Parathyroid adenoma (tissue), 2 donors: ENCODE results near the gene CEP76.

Experiments
- H2AFZ ChIP-seq: fragments of 300-600 bp; sonication (generic); one replicate; pipeline ENCODE4 v1.7.0; 2017; ENCODE audit warnings: antibody characterized with exemption, mild to moderate bottlenecking
- H3K27ac ChIP-seq: fragments of 300-600 bp; sonication (generic); one replicate; pipeline ENCODE4 v1.7.0; 2017
- H3K27me3 ChIP-seq: fragments of 300-600 bp; sonication (generic); one replicate; pipeline ENCODE4 v1.7.0; 2017; ENCODE audit warnings: low read length; ENCODE audit not compliant: control insufficient read depth, insufficient read depth
- H3K36me3 ChIP-seq: fragments of 300-600 bp; sonication (generic); one replicate; pipeline ENCODE4 v1.7.0; 2017; ENCODE audit warnings: low read length; ENCODE audit not compliant: control insufficient read depth, insufficient read depth
- H3K4me1 ChIP-seq: fragments of 300-600 bp; sonication (generic); one replicate; pipeline ENCODE4 v1.7.0; 2017; ENCODE audit warnings: control low read depth
- H3K4me2 ChIP-seq: fragments of 300-600 bp; sonication (generic); one replicate; pipeline ENCODE4 v1.7.0; 2017; ENCODE audit warnings: low read length
- H3K4me3 ChIP-seq: fragments of 300-600 bp; sonication (generic); one replicate; pipeline ENCODE4 v1.7.0; 2017; ENCODE audit warnings: low read depth, low read length
- H3K79me2 ChIP-seq: fragments of 300-600 bp; sonication (generic); one replicate; pipeline ENCODE4 v1.7.0; 2017; ENCODE audit warnings: control low read depth
- H3K9ac ChIP-seq: fragments of 300-600 bp; sonication (generic); one replicate; pipeline ENCODE4 v1.7.0; 2017; ENCODE audit warnings: mild to moderate bottlenecking
- H3K9me3 ChIP-seq: fragments of 300-600 bp; sonication (generic); one replicate; pipeline ENCODE4 v1.7.0; 2017; ENCODE audit warnings: low read length; ENCODE audit not compliant: control insufficient read depth
- TF ChIP-seq, protein P1 (sequence below): fragments of 300-600 bp; sonication (generic); IDR thresholded peaks from one replicate; pipeline ENCODE4 v1.7.0; 2017; ENCODE audit warnings: antibody characterized with exemption, mild to moderate bottlenecking
- donor health status: primary hyperparathyroidism.

Gene CEP76

GRCh38 chr18:12668041-12668440 is 34.5 kb downstream of the CEP76 start:
- no peak overlapping the region for H3K27ac ChIP-seq
- no peaks in the 10 kb centered on the region for H3K36me3 ChIP-seq
- H3K9me3 ChIP-seq = no peaks in the 10 kb centered on the region
- no peak overlapping the region for H3K9ac ChIP-seq
- no peaks in the 10 kb centered on the region for H3K27me3 ChIP-seq
- H3K79me2 ChIP-seq = no peaks in the 10 kb centered on the region
- no peak overlapping the region for H3K4me3 ChIP-seq
- TF ChIP-seq, protein P1, sequence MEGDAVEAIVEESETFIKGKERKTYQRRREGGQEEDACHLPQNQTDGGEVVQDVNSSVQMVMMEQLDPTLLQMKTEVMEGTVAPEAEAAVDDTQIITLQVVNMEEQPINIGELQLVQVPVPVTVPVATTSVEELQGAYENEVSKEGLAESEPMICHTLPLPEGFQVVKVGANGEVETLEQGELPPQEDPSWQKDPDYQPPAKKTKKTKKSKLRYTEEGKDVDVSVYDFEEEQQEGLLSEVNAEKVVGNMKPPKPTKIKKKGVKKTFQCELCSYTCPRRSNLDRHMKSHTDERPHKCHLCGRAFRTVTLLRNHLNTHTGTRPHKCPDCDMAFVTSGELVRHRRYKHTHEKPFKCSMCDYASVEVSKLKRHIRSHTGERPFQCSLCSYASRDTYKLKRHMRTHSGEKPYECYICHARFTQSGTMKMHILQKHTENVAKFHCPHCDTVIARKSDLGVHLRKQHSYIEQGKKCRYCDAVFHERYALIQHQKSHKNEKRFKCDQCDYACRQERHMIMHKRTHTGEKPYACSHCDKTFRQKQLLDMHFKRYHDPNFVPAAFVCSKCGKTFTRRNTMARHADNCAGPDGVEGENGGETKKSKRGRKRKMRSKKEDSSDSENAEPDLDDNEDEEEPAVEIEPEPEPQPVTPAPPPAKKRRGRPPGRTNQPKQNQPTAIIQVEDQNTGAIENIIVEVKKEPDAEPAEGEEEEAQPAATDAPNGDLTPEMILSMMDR = no peak
- H2AFZ ChIP-seq = no peak overlapping the region
- no peaks in the 10 kb centered on the region for H3K4me1 ChIP-seq
- H3K4me2 ChIP-seq = no peak overlapping the region

- Histone ChIP-seq H3K36me3 (no peaks in the 10 kb centered on the region), H3K9me3 (no peaks in the 10 kb centered on the region), H3K27me3 (no peaks in the 10 kb centered on the region), H3K79me2 (no peaks in the 10 kb centered on the region), H3K27ac (no peak overlapping the region), H3K4me1 (no peaks in the 10 kb centered on the region), H2AFZ (no peak overlapping the region), H3K9ac (no peak overlapping the region), H3K4me2 (no peak overlapping the region), H3K4me3 (no peak overlapping the region)
- TF ChIP-seq, protein P1 = peak; percentile 92
Measured at GRCh38 chr18:12659904-12660605, 42.5 kb downstream of the CEP76 start.

DNA sequence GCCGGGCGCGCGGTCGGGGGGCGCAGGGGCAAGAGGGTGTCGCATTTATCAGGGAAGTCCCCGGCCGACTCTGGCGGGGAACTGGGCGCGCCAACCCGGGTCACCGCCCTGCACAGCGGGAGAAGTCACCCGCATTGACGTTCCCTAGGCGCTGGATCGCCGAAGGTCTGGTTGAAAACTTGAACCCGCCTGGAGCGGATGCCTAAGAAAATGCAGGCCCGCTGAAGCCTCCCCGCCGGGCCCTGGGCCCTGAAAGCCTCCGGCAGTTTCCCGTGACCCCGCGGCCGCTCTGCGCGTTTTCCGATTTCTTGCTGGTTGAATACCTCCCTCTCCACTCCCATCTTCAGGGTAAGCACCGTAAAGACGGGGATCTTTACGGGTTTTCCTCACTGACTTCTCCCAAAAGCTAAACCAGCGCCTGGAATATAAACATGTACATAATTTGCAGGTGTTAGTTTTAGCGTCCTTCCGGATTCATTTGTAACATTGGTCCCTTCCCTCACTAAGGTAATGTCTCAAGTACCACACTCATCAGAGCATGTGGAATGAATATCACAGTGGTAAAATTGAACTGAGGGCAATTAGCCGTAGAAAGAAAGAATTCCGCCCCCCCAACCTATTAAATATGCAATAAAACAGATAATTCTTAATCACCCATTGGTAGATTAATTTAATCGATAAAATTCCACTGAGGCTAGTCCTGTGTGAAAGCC is 43.9 kb downstream of the CEP76 start:
- no peak overlapping the region for H3K9ac ChIP-seq
- H2AFZ ChIP-seq = peak overlapping the region; percentile 96

GRCh38 chr18:12657684-12658425 is 44.7 kb downstream of the CEP76 start, which contains the start of gene SPIRE1:
Gene SPIRE1, minus strand, starts transcription at chr18:12658107. Its CDS starts 241 bp downstream, at chr18:12657866.
- Histone ChIP-seq H3K4me2 (peak within 1 kb of the TSS; percentile 87), H3K36me3 (no peaks in the 10 kb centered on the region), H3K27me3 (no peaks in the 10 kb centered on the region), H3K27ac (peak within 1 kb of the TSS; percentile 64), H2AFZ (peak within 1 kb of the TSS; percentile 96), H3K79me2 (peaks cover 3% of the 10 kb centered on the region), H3K9me3 (no peaks in the 10 kb centered on the region), H3K9ac (peak within 1 kb of the TSS; percentile 58), H3K4me3 (peak within 1 kb of the TSS; percentile 53), H3K4me1 (peaks cover 4% of the 10 kb centered on the region)
- TF ChIP-seq, protein P1 = no peak

More for the DNA sequence above, 43.9 kb downstream of the CEP76 start:
- peak overlapping the region; percentile 56 for H3K27ac ChIP-seq
- peak overlapping the region; percentile 44 for H3K4me3 ChIP-seq
- peak overlapping the region; percentile 87 for H3K4me2 ChIP-seq
- no peaks in the 10 kb centered on the region for H3K4me1 ChIP-seq
- no peaks in the 10 kb centered on the region for H3K9me3 ChIP-seq
- TF ChIP-seq, protein P1 = no peak
- peaks cover 3% of the 10 kb centered on the region for H3K79me2 ChIP-seq
- H3K27me3 ChIP-seq = no peaks in the 10 kb centered on the region
- H3K36me3 ChIP-seq = no peaks in the 10 kb centered on the region
